GM21360 (cell line): Measurements from ENCODE around the gene KIN.
"Not testable (repeated sequence)": the region's sequence is repeated elsewhere in the genome, so short reads cannot be mapped to it uniquely, and the experiment has no call there.

ENCODE experiments used
- ATAC-seq: cut with Tn5 transposase; IDR thresholded peaks from one replicate; pipeline ENCODE4 v1.9.1; 2021; ENCODE audit warnings: mild to moderate bottlenecking, moderate library complexity; ENCODE audit not compliant: unreplicated experiment

Gene KIN

DNA sequence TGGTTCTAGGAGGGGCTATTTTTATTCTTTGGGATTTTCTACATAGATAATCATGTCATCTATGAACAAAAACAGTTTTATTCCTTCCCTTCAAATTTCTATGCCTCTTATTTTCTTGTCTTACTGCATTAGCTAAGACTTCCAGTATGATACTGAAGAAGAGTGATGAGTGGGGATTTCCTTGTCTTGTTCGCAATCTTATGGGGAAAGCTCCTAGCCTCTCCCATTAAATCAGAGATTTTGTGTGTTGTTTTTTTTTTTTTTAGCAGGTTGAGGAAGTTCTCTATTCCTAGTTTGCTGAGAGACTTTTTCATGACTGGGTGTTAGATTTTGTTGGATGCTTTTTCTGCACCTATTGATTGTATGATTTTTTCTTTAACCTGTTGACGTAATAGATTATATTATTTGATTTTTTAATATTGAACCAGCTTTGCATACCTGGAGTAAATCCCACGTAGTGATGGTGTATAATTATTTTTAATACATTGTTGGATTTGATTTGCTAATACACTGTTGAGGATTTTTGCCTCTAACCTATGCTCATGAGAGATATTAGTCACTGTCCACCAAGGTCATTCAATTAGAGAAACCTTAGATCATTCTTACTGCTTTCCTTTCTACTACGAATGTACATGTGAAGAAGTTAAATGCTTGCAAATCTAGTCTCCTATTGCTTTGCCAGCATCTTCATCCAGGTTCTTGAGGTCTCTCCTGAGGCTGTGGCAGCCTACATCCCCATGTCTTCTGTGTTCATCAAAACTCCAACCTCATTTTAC is 6.6 kb upstream of the KIN start:
- no peak for ATAC-seq

DNA sequence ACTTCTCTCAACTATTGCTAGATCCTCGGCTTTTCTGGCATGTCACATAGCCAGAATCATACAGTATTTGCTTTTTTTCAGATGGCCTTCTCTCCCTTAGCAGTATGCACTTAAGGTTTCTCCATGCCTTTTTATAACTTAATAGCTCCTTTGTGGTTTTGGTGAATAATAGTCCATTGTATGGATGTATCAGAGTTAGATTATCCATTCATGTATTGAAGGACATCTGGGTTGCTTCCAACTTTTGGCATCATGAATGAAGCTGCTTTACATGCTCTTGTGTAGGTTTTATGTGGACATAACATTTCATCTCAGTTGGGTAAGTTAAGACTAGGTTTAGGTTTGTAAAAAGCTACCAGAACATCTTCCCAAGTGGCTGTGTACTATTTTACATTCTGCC is 4.7 kb upstream of the KIN start:
- no peak for ATAC-seq

DNA sequence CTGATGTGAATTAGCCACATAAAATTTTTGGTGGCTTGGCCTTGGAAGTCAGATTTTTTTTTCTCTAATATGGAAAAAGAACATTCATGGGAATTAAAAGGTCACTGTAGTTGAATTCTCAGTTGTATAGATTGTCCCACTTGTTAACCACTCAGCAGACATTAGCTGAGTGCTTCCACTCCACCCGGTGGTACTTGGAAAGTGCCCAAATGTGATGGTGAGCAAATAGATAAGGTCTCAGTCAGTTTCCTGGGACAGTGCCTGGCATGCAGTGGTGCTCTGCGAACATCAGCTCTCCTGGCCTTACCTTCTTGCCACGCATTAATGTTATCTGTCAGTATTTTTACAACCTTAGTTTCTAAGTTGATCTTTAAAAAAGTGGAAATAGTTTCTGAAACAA is 1.6 kb upstream of the KIN start:
- no peak for ATAC-seq

GRCh38 chr10:7788639-7789286 is 970 bp upstream of the KIN start:
- peak; percentile 13 for ATAC-seq

GRCh38 chr10:7787150-7787856 is 490 bp downstream of the KIN start:
- ATAC-seq = peak; percentile 7

- no peak for ATAC-seq
Measured at GRCh38 chr10:7786430-7786829, 1.4 kb downstream of the KIN start.

GRCh38 chr10:7782194-7782593 is 5.6 kb downstream of the KIN start:
- ATAC-seq = not testable (repeated sequence)

- no peak for ATAC-seq
Measured at GRCh38 chr10:7776777-7777176, 11.0 kb downstream of the KIN start.

DNA sequence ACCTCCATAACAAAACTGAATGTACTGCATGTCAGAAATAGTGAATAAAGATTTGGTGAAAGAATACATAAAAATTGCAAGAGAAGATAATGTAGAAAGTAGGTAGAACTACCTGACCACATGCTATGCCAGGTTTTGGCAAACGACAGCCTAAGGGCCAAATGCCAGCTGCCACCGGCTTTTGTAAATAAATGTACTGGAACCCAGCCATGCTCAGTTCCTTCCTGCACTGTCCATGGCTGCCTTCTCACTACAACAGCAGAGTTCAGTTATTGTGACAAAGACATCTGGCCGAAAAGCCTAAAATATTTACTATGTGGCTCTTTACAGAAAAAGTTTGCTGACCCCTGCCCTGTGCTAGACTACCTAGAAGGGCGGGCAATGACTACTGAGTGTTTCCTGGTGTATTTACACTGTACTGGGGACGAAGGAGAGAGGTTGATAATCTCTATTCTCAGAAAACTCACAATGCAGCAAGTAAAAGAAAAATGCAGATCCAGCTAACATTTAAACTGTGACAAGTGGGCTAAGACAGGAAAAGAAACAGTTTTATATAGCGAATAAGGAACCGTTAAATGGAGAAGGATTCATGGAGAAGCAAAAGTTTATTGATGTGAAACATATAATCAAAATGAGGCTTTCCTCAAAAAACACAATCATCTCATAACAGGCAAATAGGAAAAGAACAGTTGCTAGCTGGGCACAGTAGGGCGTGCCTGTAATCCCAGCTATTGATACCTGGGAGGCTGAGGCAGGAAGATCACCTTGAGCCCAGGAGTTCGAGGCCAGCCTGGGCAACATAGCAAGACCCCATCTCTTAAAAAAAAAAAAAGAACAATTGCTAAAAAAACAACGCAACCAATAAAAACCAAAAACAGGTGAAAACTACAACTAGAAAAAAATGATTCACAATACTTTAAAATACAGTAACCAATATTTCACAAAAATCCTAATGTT is 13.7 kb downstream of the KIN start:
- ATAC-seq = no peak

DNA sequence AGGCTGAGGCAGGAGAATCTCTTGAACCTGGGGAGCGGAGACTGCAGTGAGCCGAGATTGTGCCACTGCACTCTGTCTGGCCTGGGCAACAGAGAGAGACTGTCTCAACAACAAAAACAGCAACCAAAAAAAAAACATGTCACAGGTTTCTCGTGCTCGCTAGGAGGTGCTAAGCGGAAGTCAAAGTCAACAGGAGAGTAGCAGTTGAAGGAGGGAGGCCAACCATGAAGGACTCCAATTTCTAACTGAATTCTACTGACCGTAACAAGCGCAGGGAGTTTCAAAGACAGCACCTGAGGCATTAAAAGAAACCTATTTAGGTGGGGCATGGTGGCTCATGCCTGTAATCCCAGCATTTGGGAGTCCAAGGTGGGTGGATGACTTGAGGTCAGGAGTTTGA is 19.4 kb downstream of the KIN start:
- no peak for ATAC-seq

GRCh38 chr10:7767209-7767608 is 20.6 kb downstream of the KIN start:
- ATAC-seq = no peak

GRCh38 chr10:7766241-7766640 is 21.6 kb downstream of the KIN start:
- no peak for ATAC-seq

GRCh38 chr10:7763929-7764328 is 23.9 kb downstream of the KIN start:
- ATAC-seq = no peak

DNA sequence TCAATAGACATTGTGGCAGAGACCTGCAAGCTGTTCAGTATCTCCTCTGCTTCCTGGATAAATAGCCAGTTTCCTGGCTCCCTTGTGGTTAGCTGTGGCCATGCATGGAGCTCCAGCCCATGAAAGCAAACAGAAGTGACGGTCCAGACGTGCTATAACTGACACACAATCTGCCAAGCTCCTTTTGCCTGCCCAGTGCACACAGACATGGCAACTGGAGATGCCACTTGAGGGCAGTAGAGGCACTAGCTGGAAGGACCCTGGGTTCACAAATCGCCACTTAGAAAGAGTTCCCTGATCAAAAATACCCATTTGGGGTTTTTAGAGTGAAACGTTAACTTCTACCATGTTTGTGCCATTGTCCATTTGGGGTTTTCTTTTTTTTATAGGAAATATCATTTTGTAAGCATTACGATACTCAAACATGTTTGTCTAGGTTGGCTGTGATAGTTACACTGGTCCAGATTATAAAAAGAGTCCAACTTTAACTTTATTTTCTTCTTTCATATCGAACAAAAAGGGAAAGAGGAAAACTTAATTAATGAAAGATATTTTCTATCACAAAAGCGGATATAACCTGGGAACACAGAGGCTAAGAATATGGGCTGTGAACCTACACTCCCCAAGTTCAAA is 31.3 kb downstream of the KIN start:
- no peak for ATAC-seq

DNA sequence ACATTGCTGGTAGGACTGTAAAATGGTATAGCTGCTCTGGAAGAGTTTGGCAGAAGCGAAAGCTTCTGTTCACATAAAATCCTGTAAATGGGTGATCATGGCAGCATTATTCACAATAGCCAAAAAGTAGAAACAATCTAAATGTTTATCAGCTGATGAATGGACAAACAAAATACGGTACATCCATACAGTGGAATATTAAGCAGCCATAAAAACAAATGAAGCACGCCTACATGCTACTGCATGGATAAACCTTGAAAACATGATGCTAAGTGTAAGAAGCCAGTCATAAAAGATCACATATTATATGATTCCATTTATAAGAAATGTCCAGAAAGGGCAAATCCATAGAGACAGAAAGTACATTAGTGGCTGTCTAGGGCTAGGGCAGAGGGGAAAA is 32.7 kb downstream of the KIN start:
- ATAC-seq = no peak

DNA sequence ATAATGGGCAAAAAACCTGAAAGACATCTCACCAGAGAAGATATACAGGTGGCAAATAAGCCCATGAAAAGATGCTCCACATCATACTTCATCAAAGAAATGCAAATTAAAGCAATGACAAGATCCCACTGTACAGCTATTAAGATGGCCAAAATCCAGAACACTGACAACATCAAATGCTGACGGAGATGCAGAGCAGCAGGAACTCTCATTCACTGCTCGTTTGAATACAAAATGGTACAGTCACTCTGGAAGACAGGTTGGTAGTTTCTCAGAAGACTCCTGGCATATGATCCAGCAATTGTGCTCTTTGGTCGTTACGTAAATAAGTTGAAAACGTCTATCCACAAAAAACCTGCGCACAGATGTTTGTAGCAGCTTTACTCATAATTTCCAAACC is 35.5 kb downstream of the KIN start:
- no peak for ATAC-seq

DNA sequence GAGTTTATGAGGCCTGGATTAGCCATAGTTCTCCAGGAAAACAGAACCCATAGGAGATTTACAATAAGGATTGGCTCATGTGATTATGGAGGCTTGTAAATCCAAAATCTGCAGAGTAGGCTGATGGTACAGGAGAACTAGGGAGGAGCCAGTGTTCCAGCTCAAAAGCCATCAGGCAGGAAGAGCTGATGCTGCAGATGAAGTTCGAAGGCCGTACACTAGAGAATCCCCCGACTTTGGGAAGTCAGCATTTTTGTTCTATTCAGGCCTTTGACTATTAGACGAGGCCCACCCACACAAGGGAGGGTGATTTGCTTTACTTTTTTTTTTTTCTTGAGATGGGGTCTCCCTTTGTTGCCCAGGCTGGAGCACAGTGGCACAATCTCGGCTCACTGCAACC is 37.6 kb downstream of the KIN start:
- no peak for ATAC-seq

GRCh38 chr10:7748637-7749036 is 39.2 kb downstream of the KIN start:
- not testable (repeated sequence) for ATAC-seq

GRCh38 chr10:7744307-7744706 is 43.5 kb downstream of the KIN start:
- ATAC-seq = no peak
